Prostate gland (tissue), 2 donors: ENCODE data around the gene OR52E6.

Experiments used
- CTCF ChIP-seq, 4 experiments: fragments of 200-600 bp in 2 of 4; fragments of 450-650 bp in 2 of 4; sonication (generic) in 2 of 4; IDR thresholded peaks; 1 replicate in 3 of 4; 2 replicates in 1 of 4; pipeline ENCODE4 v1.5.1; 2016 to 2019; ENCODE audit warnings: antibody characterized with exemption in 4 of 4, mild to moderate bottlenecking in 2 of 4, moderate library complexity in 2 of 4
- POLR2A ChIP-seq: fragments of 450-650 bp; IDR thresholded peaks from one replicate; pipeline ENCODE4 v1.6.1; 2016; ENCODE audit warnings: antibody characterized with exemption, mild to moderate bottlenecking
- POLR2AphosphoS5 ChIP-seq: sonication (generic); formaldehyde crosslinking; IDR thresholded peaks from one replicate; pipeline ENCODE4 v1.6.1; 2017; ENCODE audit warnings: antibody characterized with exemption

- TF ChIP-seq CTCF (IDR thresholded peaks at IDR 0.05) (no peak), POLR2A (no peak), POLR2AphosphoS5 (no peak)
Observed at GRCh38 chr11:5880329-5880728, 38.6 kb upstream of the OR52E6 start, which contains the start of gene OR52E4.
